Measurements from ENCODE around the gene SAPCD2.
"Not testable (repeated sequence)": the region's sequence is repeated elsewhere in the genome, so short reads cannot be mapped to it uniquely, and the experiment has no call there.

The SAPCD2 gene

GRCh38 chr9:137035937-137036336, 34.4 kb downstream of the SAPCD2 start:
- no peak for TF ChIP-seq CTCF (IDR thresholded peaks at IDR 0.05; ENCODE audit: insufficient read depth, low read length, poor library complexity, severe bottlenecking)
- no peaks in the 10 kb centered on the region; the same call in 1 of the 2 replicates for H3K27me3 ChIP-seq (replicated peaks; ENCODE audit: control insufficient read depth, insufficient read depth, low read length)
- H3K4me3 ChIP-seq (replicated peaks; ENCODE audit: low read depth, low read length) = no peak overlapping the region
- DNase-seq (ENCODE audit: extremely low read depth, insufficient read length) = no peak
- H3K36me3 ChIP-seq (ENCODE audit: control insufficient read depth, insufficient read depth, low read length) = no peaks in the 10 kb centered on the region

DNA sequence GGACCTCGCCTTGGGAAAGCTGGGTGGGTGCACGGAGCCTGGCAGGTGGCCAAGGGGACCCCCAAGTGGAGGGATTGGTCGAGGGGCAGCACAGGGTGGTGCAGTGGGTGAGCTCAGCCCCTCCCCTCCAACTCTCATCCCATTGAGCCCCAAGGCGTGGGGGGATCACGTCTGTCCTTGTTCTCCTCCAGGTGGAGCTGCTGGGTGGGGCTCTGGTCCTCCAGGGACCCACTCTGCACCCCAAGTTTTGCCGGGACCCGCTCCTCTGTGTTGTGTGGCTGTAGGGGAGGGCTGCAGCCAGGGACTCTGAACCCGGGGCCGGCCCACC, 34.9 kb downstream of the SAPCD2 start:
- Histone ChIP-seq H3K27me3 (replicated peaks; ENCODE audit: control insufficient read depth, insufficient read depth, low read length) (no peaks in the 10 kb centered on the region), H3K36me3 (ENCODE audit: control insufficient read depth, insufficient read depth, low read length) (no peaks in the 10 kb centered on the region), H3K4me3 (replicated peaks; ENCODE audit: low read depth, low read length) (no peak overlapping the region)
- TF ChIP-seq CTCF (IDR thresholded peaks at IDR 0.05; ENCODE audit: insufficient read depth, low read length, poor library complexity, severe bottlenecking) = no peak
- DNase-seq (ENCODE audit: extremely low read depth, insufficient read length) = no peak

DNA sequence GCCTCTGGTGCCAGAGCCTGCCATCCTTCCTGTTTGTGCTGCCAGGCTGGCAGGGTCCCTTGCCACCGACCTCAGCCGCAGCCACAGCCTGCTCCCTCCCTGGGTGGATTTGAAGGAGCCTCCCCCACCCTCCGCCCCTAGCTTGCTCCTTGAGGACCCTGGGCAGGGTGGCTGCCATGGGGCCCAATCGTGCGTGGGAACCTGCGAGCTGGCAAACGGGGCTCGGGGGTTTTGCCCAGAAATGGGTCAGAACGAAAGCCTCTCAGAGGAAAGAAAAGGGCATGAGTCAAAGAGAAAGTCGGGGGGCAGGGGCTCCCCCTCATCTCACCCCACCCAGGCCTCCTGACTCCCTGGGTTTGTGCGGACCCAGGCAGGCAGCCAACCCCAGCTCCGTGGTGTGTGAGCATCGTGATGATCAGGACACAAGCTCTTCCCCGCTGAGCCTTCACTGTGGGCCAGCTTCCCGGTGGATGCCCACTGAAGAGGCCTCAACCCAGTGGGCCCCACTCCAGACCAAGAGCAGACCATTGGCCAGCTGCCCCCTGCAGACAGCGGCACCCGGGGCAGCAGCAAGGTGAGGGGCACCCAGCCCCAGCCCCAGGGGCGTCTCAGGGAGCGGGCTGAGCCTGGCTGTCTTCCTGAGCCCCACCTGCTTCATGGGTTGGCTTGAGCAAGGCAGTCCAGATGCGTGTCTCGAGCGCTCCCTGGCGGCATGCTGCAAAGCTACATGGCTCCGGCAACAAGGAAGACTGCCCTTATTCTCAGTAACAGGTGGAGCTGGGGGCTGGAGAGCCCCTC, 35.4 kb downstream of the SAPCD2 start:
- peak overlapping the region; percentile 31 for H3K4me3 ChIP-seq (replicated peaks; ENCODE audit: low read depth, low read length)
- H3K27me3 ChIP-seq (replicated peaks; ENCODE audit: control insufficient read depth, insufficient read depth, low read length) = no peaks in the 10 kb centered on the region

GRCh38 chr9:137034039-137034708, 36.2 kb downstream of the SAPCD2 start:
- no peaks in the 10 kb centered on the region for H3K36me3 ChIP-seq (ENCODE audit: control insufficient read depth, insufficient read depth, low read length)
- no peaks in the 10 kb centered on the region for H3K27me3 ChIP-seq (replicated peaks; ENCODE audit: control insufficient read depth, insufficient read depth, low read length)
- H3K4me3 ChIP-seq (replicated peaks; ENCODE audit: low read depth, low read length) = peak overlapping the region; percentile 51
- DNase-seq (ENCODE audit: extremely low read depth, insufficient read length) = no peak
- no peak for TF ChIP-seq CTCF (IDR thresholded peaks at IDR 0.05; ENCODE audit: insufficient read depth, low read length, poor library complexity, severe bottlenecking)

More for the DNA sequence above, 35.4 kb downstream of the SAPCD2 start:
- peak; percentile 96 for TF ChIP-seq CTCF (IDR thresholded peaks at IDR 0.05; ENCODE audit: insufficient read depth, low read length, poor library complexity, severe bottlenecking)
- peak; percentile 85 for DNase-seq (ENCODE audit: extremely low read depth, insufficient read length)
- no peaks in the 10 kb centered on the region for H3K36me3 ChIP-seq (ENCODE audit: control insufficient read depth, insufficient read depth, low read length)

DNA sequence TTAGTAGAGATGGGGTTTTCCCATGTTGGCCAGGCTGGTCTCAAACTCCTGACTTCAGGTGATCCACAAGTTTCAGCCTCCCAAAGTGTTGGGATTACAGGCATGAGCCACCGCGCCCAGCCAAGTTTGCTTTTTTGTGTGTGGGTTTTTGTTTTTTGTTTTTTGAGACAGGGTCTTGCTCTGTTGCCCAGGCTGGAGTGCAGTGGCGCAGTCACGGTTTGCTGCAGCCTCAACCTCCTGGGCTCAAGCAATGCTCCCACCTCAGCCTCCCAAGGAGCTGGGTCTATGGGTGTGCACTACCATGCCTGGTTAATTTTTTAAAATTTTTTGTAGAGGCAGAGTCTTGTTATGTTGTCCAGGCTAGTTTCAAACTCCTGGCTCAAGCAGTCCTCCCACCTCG, 36.9 kb downstream of the SAPCD2 start:
- H3K36me3 ChIP-seq (ENCODE audit: control insufficient read depth, insufficient read depth, low read length); H3K27me3 ChIP-seq (replicated peaks; ENCODE audit: control insufficient read depth, insufficient read depth, low read length); DNase-seq (ENCODE audit: extremely low read depth, insufficient read length): not testable (repeated sequence)
- H3K4me3 ChIP-seq (replicated peaks; ENCODE audit: low read depth, low read length) = peak overlapping the region; percentile 51

GRCh38 chr9:137032858-137033257, 37.5 kb downstream of the SAPCD2 start:
- TF ChIP-seq CTCF (IDR thresholded peaks at IDR 0.05; ENCODE audit: insufficient read depth, low read length, poor library complexity, severe bottlenecking) = no peak
- DNase-seq (ENCODE audit: extremely low read depth, insufficient read length) = peak; percentile 69
- peak overlapping the region; percentile 51 for H3K4me3 ChIP-seq (replicated peaks; ENCODE audit: low read depth, low read length)

More at GRCh38 chr9:137032858-137033257, 37.5 kb downstream of the SAPCD2 start:
- Histone ChIP-seq H3K36me3 (ENCODE audit: control insufficient read depth, insufficient read depth, low read length) (no peaks in the 10 kb centered on the region), H3K27me3 (replicated peaks; ENCODE audit: control insufficient read depth, insufficient read depth, low read length) (no peaks in the 10 kb centered on the region)
